Limb (tissue), 2 donors: ENCODE measurements around the gene FBN1.

Source experiments
- DNase-seq, 2 donors: peaks; one replicate each; pipeline ENCODE4 v3.0.0-alpha.2; 2016; ENCODE audit errors: extremely low spot score in 2 of 2

Gene FBN1

GRCh38 chr15:48473667-48474066, 171.8 kb downstream of the FBN1 start:
- no peak for DNase-seq

- no peak for DNase-seq
Observed at GRCh38 chr15:48472756-48473155, 172.8 kb downstream of the FBN1 start.

- DNase-seq = no peak
Observed at GRCh38 chr15:48471073-48471472, 174.4 kb downstream of the FBN1 start.

GRCh38 chr15:48470096-48470495, 175.4 kb downstream of the FBN1 start:
- no peak for DNase-seq

GRCh38 chr15:48469681-48470080, 175.8 kb downstream of the FBN1 start:
- DNase-seq = no peak

- DNase-seq = no peak
Observed at GRCh38 chr15:48469271-48469670, 176.2 kb downstream of the FBN1 start.

GRCh38 chr15:48467801-48468200, 177.7 kb downstream of the FBN1 start:
- DNase-seq = no peak

GRCh38 chr15:48466820-48467219, 178.7 kb downstream of the FBN1 start:
- no peak for DNase-seq

- DNase-seq = no peak
Observed at GRCh38 chr15:48466079-48466478, 179.4 kb downstream of the FBN1 start.

- no peak for DNase-seq
Observed at GRCh38 chr15:48465410-48465809, 180.1 kb downstream of the FBN1 start.

GRCh38 chr15:48463366-48463880, 182.1 kb downstream of the FBN1 start:
- DNase-seq = no peak

- DNase-seq = no peak
Observed at GRCh38 chr15:48462688-48463087, 182.8 kb downstream of the FBN1 start.

- no peak for DNase-seq
Observed at GRCh38 chr15:48459571-48460442, 185.7 kb downstream of the FBN1 start.

- DNase-seq = no peak
Observed at GRCh38 chr15:48458876-48459275, 186.6 kb downstream of the FBN1 start.

GRCh38 chr15:48456134-48456533, 189.4 kb downstream of the FBN1 start:
- peak in 1 of 2 donors; percentile 26 for DNase-seq

- no peak for DNase-seq
Observed at GRCh38 chr15:48451736-48452135, 193.8 kb downstream of the FBN1 start.

- no peak for DNase-seq
Observed at GRCh38 chr15:48451241-48451640, 194.3 kb downstream of the FBN1 start.

- DNase-seq = no peak
Observed at GRCh38 chr15:48449734-48450133, 195.8 kb downstream of the FBN1 start.

- no peak for DNase-seq
Observed at GRCh38 chr15:48447657-48448056, 197.9 kb downstream of the FBN1 start.

GRCh38 chr15:48447058-48447457, 198.5 kb downstream of the FBN1 start:
- DNase-seq = no peak

- DNase-seq = no peak
Observed at GRCh38 chr15:48442011-48442410, 203.5 kb downstream of the FBN1 start.

- peak in 1 of 2 donors; percentile 22 for DNase-seq
Observed at GRCh38 chr15:48440084-48440483, 205.4 kb downstream of the FBN1 start.

- DNase-seq = no peak
Observed at GRCh38 chr15:48437178-48437577, 208.3 kb downstream of the FBN1 start.
